GM19452 (cell line): ENCODE measurements around the gene FAM200B.

ENCODE experiments used
- ATAC-seq: cut with Tn5 transposase; IDR thresholded peaks from one replicate; pipeline ENCODE4 v1.9.1; 2021; ENCODE audit not compliant: unreplicated experiment

The FAM200B gene

GRCh38 chr4:15681372-15682241 is at the start of gene FAM200B:
Gene FAM200B, plus strand, starts transcription at chr4:15681827. Its CDS starts 5,151 bp downstream, at chr4:15686978.
- peak; percentile 91 for ATAC-seq

DNA sequence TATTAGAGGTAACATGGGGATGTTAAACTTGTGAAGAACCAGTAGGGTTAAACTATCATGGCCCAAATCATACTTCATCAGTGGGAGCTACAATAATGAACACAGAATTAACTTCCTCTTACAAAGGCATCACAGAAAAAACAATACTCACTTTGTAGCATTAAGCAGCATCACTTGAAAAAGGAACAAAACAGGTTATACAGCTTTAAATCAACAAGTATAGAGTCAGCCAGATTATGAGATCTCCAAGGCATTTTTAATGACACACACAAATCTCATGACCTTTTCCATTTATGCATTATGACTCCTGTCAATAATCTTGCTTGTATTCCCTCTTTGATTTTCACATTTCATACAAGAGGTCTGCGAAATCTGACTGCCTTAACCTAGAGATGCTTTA is 44.8 kb upstream of the FAM200B start:
- no peak for ATAC-seq

- ATAC-seq, result no peak
Measured at GRCh38 chr4:15638418-15638817, 43.2 kb upstream of the FAM200B start.

DNA sequence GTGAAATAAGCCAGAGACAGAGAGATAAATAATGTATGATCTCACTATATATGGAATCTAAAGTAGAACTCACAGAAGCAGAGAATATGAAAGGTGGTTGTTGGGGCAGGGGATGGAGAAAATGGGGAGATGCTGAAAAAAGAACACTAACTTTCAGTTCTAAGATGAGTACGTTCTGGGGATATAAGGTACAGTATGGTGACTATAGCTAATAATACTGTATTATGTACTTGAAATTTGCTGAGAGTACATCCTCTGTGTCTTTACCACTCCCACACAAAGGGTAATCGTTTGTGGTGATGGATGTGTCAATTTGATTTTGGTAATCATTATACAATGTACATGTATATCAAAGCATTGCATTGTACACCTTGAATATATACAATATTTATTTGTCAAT is 33.0 kb upstream of the FAM200B start:
- peak; percentile 47 for ATAC-seq

GRCh38 chr4:15649914-15650545 is 31.6 kb upstream of the FAM200B start:
- ATAC-seq, result peak; percentile 44

GRCh38 chr4:15651676-15652075 is 30.0 kb upstream of the FAM200B start:
- no peak for ATAC-seq

- ATAC-seq, result no peak
Measured at GRCh38 chr4:15652191-15652590, 29.4 kb upstream of the FAM200B start.

DNA sequence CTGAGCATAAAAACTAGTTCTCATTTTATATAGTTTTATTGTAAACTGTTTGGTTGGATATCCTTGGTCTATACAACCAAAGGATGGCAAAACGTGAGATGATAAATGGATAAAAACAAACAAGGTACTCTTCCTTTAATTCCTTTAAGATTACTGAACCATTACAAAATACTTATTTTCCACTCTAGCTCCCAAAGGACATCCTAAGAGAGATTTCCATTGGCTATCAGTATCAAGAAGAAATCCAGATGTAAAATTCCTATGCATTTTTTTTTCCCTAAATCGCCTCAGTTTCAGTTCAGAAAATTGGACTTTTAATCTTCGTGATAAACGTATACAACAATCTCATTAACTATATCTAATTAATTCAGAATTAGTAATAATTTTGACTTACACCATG is 28.8 kb upstream of the FAM200B start:
- no peak for ATAC-seq

- no peak for ATAC-seq
Measured at GRCh38 chr4:15653420-15653819, 28.2 kb upstream of the FAM200B start.

DNA sequence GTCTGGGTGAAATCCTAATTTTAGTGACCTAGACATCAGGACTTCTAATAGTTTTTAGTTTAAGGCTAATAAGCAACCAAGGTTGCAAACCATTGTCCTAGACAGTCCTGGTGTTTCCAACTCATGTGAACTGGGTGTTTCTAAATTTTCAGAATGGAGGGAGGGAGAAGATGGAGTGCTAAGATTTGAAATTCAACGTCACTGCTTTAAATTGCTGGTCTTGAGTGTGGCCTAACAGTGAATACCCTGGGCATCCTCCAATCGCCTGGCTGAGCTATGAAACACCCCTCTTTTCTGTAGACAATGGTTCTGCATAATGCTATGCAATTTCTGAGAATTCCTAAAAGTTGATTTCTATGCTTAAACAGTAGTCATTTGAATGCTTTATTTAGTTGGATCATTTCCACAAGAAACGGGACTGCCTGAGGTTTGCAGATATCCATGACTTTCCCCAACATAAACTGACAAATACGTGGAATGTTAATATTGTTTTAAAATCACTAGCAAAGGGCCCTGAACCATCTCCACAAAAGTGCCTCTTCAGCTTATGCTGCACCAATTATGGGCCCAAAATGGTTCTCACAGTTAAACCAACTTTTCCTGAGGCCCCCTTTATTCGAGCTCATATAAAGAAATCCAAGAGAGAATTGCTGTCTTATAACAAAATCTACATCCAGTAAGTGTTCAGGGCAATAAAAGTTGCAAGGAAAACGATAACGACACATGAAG is 27.6 kb upstream of the FAM200B start:
- no peak for ATAC-seq

- ATAC-seq, result peak; percentile 51
Measured at GRCh38 chr4:15654593-15655222, 26.9 kb upstream of the FAM200B start.

DNA sequence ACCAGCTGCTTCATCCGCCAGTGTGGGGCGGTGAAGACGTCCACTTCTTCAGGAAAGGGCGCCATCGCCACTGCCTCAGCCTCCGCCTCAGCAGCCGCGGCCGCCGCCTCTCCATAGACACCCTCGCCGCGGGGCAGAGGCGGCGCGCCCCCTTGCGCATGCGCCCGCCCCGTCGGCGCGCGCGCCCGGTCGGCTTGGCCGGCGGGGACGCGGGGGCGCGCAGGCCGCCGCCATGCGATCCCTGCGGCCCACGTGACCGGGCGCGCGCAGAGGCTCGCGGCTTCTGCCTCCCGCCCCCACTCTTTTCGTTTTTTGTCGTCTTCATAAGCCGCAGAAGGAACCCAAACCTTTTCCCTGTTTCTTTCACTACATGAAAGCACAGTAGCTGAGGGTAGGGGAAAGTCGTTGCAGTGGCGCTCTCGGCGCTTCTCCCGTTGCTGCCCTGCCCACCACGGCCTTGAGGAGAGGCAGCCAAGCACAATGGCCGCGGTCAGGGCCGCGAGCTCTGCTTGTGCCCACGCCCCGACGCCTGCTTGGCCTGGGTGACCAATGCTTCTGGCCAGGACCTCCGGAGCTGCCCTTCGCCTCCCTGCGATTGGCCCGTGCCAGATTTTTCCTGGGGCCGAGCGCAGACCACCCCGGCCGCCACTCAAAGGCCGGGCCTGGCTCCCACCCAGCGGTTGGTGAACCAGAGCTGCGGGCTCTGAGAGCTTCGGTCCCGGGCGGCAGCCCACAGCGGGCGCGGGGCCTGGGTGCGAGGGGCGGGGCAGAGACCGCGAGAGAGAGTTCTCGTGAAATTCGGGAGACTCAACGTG is 26.2 kb upstream of the FAM200B start, which contains the start of gene FBXL5:
FBXL5 (minus strand) TSS at position 135 of the 815 bp plus-strand sequence; CDS start at position 65, 70 bp downstream.
- ATAC-seq, result peak; percentile 67

DNA sequence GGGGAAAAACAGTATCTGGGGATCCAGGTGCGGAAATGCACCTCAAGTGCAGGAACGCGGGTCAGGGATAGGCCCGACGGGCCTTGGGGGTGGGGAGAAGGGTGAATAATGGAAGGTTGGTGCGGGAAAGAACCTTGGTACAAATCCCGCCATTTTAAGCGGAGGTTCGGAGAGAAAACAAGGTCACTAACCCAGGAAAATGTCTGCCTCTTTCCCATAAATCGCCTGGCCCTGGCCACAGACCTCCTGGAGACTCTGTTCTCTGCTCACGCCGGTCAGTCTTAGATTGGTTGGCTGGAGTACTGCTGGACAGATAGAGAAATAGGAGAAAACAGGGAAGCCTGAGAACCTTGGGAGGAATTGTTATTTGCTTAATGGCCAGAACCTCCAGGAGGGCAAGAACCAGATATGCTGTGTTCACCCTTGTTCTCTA is 25.6 kb upstream of the FAM200B start:
- ATAC-seq, result no peak

DNA sequence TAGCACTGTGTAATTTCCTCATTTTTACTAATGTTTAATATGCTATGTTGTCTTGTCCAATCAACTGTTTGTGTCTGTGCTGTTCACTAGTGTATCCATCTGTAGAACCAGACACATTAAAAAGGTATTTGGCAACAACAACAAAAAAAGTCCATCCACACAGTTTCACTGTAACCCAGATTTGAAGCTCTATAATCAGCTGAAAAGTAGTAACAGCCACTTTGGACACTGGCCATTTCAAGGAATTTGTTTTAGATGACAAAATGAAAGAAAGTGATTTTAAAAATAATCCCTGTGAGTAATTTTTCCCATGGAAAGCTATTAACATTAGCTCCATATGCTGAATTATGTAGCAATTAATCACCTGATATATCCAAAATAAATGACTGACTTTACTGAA is 24.3 kb upstream of the FAM200B start:
- no peak for ATAC-seq

GRCh38 chr4:15658136-15658770 is 23.4 kb upstream of the FAM200B start:
- ATAC-seq, result no peak

DNA sequence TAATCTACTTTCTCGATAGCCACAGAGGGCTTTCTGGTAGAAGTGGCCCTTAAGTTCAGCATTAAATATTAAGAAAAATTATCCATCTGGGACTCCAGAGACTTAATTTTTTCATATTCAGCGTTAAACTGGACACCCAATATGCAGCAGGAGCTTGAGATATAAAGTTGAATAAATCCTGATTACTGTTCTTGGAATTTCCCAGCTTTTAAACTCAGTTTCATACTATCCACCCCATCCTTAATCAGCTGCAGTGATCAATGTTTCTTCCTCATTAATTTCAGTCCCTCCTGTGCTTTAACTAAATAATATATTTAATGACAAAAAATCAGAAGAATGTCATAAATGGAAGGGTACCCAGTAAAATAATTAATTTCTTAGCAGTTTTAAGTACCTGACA is 22.8 kb upstream of the FAM200B start:
- no peak for ATAC-seq

DNA sequence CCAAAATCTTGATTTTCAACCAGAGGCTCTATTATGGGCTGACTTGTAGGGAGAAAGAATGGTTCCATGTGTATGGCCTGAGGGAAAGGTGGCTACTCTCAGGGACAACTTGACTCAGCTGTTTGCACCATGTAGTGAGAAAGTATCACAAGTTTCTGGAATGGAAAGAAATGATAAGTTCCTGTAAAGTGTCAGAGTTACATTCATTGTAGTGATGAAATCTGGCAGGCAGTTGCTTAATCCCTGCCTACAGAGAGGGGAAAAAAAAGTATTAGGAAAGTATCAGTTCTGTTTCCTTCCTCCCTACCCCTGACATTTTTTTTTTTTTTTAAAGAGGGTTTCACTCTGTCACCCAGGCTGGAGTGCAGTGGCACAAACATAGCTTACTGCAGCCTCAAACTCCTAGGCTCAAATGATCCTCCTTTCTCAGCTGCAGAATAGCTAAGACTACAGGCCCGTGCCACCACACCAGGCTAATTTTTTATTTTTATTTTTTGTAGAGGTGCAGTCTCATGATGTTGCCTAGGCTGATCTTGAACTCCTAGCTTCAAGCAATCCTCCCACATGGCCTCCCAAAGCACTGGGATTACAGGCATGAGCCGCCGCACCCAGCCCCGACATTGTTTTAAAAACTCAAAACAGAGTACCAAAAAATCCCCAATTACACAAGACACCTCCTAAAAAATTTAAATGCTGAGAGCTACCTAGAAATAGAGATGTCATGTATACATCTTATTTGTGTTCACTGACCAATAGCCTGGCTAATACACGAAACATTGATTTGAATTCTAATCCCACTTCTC is 21.7 kb upstream of the FAM200B start:
- no peak for ATAC-seq

DNA sequence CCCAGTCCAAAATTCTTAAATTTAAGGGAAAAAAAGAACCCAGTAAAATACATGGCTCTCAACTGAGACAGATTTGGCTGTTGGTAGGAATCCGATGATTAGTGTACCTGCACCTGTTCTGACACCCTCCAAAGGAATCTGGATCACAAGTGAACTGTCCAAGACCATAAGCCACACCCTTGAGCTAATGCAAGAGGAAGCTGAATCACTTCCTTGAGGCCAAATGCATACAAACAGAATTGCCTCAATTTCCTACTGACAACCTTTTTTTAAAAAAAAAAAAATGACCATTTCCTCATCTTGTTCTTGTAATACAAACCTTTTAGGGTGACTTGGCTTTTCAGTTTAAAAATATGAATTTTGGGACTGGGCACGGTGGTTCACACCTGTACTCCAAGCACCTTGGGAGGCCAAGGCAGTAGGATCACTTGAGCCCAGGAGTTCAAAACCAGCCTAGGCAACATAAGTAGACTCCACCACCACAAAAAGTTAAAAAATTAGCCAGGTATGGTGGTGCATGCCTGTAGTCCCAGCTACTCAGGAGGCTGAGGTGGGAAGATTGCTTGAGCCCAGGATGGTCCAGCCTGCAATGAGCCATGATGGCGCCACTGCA is 15.8 kb upstream of the FAM200B start:
- no peak for ATAC-seq

DNA sequence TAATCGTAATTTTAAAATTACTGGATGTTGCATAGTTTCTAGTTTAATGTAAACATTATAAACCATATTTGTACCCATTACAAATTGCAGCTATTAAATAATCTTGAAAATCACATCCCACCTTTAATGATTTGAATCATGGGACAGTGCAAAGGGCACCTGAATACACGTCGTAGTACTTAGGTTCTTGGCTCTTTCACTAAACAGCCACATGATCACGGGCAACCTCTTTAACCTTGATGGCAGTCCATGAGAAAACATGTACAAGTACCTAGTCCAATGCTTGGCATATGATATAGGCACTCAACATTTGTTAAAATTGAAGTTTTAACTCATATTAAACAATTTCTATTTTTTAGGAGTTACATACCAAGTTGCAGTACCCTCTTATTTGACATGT is 14.6 kb upstream of the FAM200B start:
- ATAC-seq, result no peak
